HepG2 (cell line): Measurements from ENCODE around the gene LILRB3. TPM values are rescaled to one million over a fixed set of nuclear protein-coding genes. Genes with fewer than 3 reads are reported as not detected.

Experiments
- CCDC6 ChIP-seq: sonication (generic); formaldehyde crosslinking; IDR thresholded peaks from 2 replicates; pipeline ENCODE4 v1.8.1; 2022; ENCODE audit warnings: mild to moderate bottlenecking, missing genetic modification reagents, moderate library complexity
- EED ChIP-seq: sonication (generic); formaldehyde crosslinking; IDR thresholded peaks from 2 replicates; pipeline ENCODE4 v1.5.0; 2020; ENCODE audit warnings: mild to moderate bottlenecking, missing genetic modification reagents
- EP300 ChIP-seq, 3 experiments: sonication (generic) in 1 of 3; formaldehyde crosslinking in 1 of 3; IDR thresholded peaks; 2 replicates each; pipeline versions ENCODE4 v1.5.1 to v1.6.1; 2011 to 2020; ENCODE audit warnings: low read depth in 2 of 3, low read length in 2 of 3, borderline replicate concordance in 1 of 3, improper control_type of control experiment in 1 of 3, mild to moderate bottlenecking in 1 of 3, missing genetic modification reagents in 1 of 3, moderate library complexity in 1 of 3
- ESRRA ChIP-seq: sonication (generic); formaldehyde crosslinking; IDR thresholded peaks from 2 replicates; pipeline ENCODE4 v1.5.1; 2020; ENCODE audit warnings: mild to moderate bottlenecking, low read depth, missing genetic modification reagents
- FOXA3 ChIP-seq: IDR thresholded peaks from 2 replicates; pipeline ENCODE4 v1.6.1; 2016; ENCODE audit warnings: missing genetic modification reagents, missing compliant biosample characterization
- FOXC1 ChIP-seq: sonication (generic); formaldehyde crosslinking; IDR thresholded peaks from 2 replicates; pipeline ENCODE4 v1.8.0; 2022; ENCODE audit warnings: mild to moderate bottlenecking, missing genetic modification reagents, borderline replicate concordance
- HDAC6 ChIP-seq: fragments of 200-600 bp; sonication (generic); IDR thresholded peaks from 2 replicates; pipeline ENCODE4 v1.7.0; 2017; ENCODE audit warnings: mild to moderate bottlenecking, antibody characterized with exemption, low read length, low read depth
- JUND ChIP-seq: sonication (generic); formaldehyde crosslinking; IDR thresholded peaks from 2 replicates; pipeline ENCODE4 v1.8.0; 2022; ENCODE audit warnings: mild to moderate bottlenecking, missing genetic modification reagents
- MEF2D ChIP-seq: sonication (generic); formaldehyde crosslinking; IDR thresholded peaks from 2 replicates; pipeline ENCODE4 v1.5.1; 2020; ENCODE audit warnings: mild to moderate bottlenecking, missing genetic modification reagents
- NFE2 ChIP-seq: sonication (generic); formaldehyde crosslinking; IDR thresholded peaks from 2 replicates; pipeline ENCODE4 v1.4.0; 2020; ENCODE audit warnings: missing genetic modification reagents
- POLR2G ChIP-seq: fragments of 200-400 bp; formaldehyde crosslinking; IDR thresholded peaks from 2 replicates; pipeline ENCODE4 v1.6.1; 2018; ENCODE audit warnings: mild to moderate bottlenecking, low read depth, low read length, moderate library complexity
- RCOR2 ChIP-seq: IDR thresholded peaks from 2 replicates; pipeline ENCODE4 v1.6.1; 2016; ENCODE audit warnings: missing biosample characterization, missing genetic modification reagents
- TCF7 ChIP-seq: sonication (generic); IDR thresholded peaks from 2 replicates; pipeline ENCODE4 v1.6.1; 2016; ENCODE audit warnings: antibody characterized with exemption, low read depth
- TP53 ChIP-seq: sonication (generic); formaldehyde crosslinking; conservative IDR thresholded peaks from 2 replicates; pipeline ENCODE4 v1.4.0; 2020; ENCODE audit warnings: missing genetic modification reagents
- ZMYM2 ChIP-seq: sonication (generic); formaldehyde crosslinking; IDR thresholded peaks from 2 replicates; pipeline ENCODE4 v1.8.0; 2022; ENCODE audit warnings: mild to moderate bottlenecking, missing genetic modification reagents
- ZNF20 ChIP-seq: sonication (generic); formaldehyde crosslinking; IDR thresholded peaks from 2 replicates; pipeline ENCODE4 v1.4.0; 2020; ENCODE audit warnings: mild to moderate bottlenecking, moderate library complexity, missing genetic modification reagents
- ZNF225 ChIP-seq: sonication (generic); formaldehyde crosslinking; IDR thresholded peaks from 2 replicates; pipeline ENCODE4 v1.4.0; 2020; ENCODE audit warnings: mild to moderate bottlenecking, missing genetic modification reagents
- ZNF33A ChIP-seq: sonication (generic); formaldehyde crosslinking; IDR thresholded peaks from 2 replicates; pipeline ENCODE4 v1.5.1; 2020; ENCODE audit warnings: missing genetic modification reagents, mild to moderate bottlenecking, moderate library complexity, borderline replicate concordance
- ZNF501 ChIP-seq: sonication (generic); formaldehyde crosslinking; IDR thresholded peaks from 2 replicates; pipeline ENCODE4 v1.5.1; 2020; ENCODE audit warnings: mild to moderate bottlenecking, moderate library complexity, missing genetic modification reagents
- ZNF510 ChIP-seq: sonication (generic); formaldehyde crosslinking; IDR thresholded peaks from 2 replicates; pipeline ENCODE4 v1.4.0; 2020; ENCODE audit warnings: low read depth, mild to moderate bottlenecking, missing genetic modification reagents
- ZNF530 ChIP-seq: sonication (generic); formaldehyde crosslinking; IDR thresholded peaks from 2 replicates; pipeline ENCODE4 v1.5.0; 2020; ENCODE audit warnings: low read depth, mild to moderate bottlenecking, missing genetic modification reagents
- ZNF749 ChIP-seq: sonication (generic); formaldehyde crosslinking; IDR thresholded peaks from 2 replicates; pipeline ENCODE4 v1.8.0; 2022; ENCODE audit warnings: mild to moderate bottlenecking, missing genetic modification reagents, moderate library complexity, borderline replicate concordance
- ZNF792 ChIP-seq: IDR thresholded peaks from 2 replicates; pipeline ENCODE4 v1.6.1; 2016
- polyA plus RNA-seq, 8 experiments: library from polyadenylated mRNA; depleted of rRNA in 3 of 8; stranded (reverse) in 7 of 8; unstranded in 1 of 8; fragments of >200 nt; fragmentation: Illumina TruSeq in 4 of 8; extraction: Trizol in 4 of 8; gene quantifications; 2 replicates each; pipeline versions ENCODE4 v1.2.1 to v1.2.3, GENCODE V29; 2011 to 2016; ENCODE audit warnings: low read depth in 4 of 8, missing spikeins in 1 of 8, mixed read lengths in 1 of 8; ENCODE audit not compliant: insufficient read depth in 1 of 8
- total RNA-seq, 5 experiments: library from RNA; depleted of rRNA; stranded (reverse); fragments of >200 nt; fragmentation: Illumina TruSeq; extraction: Trizol; gene quantifications; 2 replicates each; pipeline ENCODE4 v1.2.3, GENCODE V29; 2016; ENCODE audit warnings: low read depth in 1 of 5
- TF ChIP-seq, protein P1 (sequence below): sonication (generic); formaldehyde crosslinking; IDR thresholded peaks from 2 replicates; pipeline ENCODE4 v1.8.0; 2022; ENCODE audit warnings: low read depth, missing genetic modification reagents
- TF ChIP-seq, protein P2 (sequence below): sonication (generic); formaldehyde crosslinking; IDR thresholded peaks from 2 replicates; pipeline ENCODE4 v1.8.0; 2022; ENCODE audit warnings: missing genetic modification reagents, low read depth, mild to moderate bottlenecking, borderline replicate concordance
- TF ChIP-seq, protein P3 (sequence below): sonication (generic); formaldehyde crosslinking; IDR thresholded peaks from 2 replicates; pipeline ENCODE4 v1.4.0; 2020; ENCODE audit warnings: mild to moderate bottlenecking, missing genetic modification reagents
- TF ChIP-seq, protein P4 (sequence below): sonication (generic); formaldehyde crosslinking; IDR thresholded peaks from 2 replicates; pipeline ENCODE4 v1.8.1; 2023; ENCODE audit warnings: mild to moderate bottlenecking, missing genetic modification reagents, borderline replicate concordance

Gene LILRB3
- total and polyA plus RNA-seq, 2 of the 13 experiments (the other 11 are each of a cell fraction or from before 2014, with no cell fraction given): 0.22 TPM; not detected in 1

DNA sequence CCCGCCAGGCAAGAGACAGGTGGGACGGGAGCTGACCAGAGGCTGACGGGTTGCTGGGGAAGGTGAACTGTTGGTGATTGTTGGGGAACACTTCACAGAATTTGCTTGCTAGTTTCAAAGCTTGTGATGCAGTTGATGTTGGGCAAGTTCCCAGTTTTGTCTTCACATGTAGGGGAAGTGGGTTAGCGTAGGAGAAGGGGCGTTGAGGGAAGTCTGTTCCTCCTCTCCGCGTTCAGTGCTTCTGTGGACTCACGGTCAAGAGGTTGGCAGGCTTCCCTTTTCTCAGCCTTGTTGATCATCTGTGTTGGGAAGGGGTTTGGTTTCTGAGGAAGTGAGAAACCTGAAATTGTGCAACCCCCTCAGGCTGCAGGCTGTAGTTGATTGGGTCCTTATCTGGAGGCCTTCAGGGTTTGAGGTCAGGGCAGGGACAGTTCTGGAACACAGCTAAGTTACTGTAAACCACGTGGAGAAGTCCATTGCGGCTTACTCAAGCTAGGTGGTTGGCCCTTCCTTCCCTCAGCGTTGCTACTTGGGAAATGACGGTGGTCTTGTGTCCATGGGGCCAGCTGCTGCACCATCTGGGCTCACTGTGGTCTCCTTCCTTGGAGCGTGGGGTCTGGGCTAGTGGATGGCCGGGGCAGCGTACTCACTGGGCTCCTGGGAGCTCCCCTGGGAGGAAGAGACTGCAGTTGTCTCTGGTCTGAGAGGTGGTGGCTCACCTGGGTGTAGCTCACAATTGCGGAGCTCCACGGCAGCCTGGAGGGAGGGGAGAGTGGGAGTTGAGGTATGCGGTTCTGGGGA lies 14.6 kb downstream of the LILRB3 start (continued):
- TF ChIP-seq POLR2G: peak; percentile 75
- TF ChIP-seq CCDC6 (CRISPR knock-in tag): no peak
- no peak for TF ChIP-seq ZNF510
- TF ChIP-seq ZNF33A (CRISPR knock-in tag): no peak
- TF ChIP-seq ZNF225 (CRISPR knock-in tag): 0 out of 2 replicates have a peak, but pooled peaks have one; percentile 47
- TF ChIP-seq ZNF501 (CRISPR knock-in tag): 0 out of 2 replicates have a peak, but pooled peaks have one; percentile 25
- no peak for TF ChIP-seq ZNF530 (CRISPR knock-in tag)
- no peak for TF ChIP-seq RCOR2 (CRISPR knock-in tag)
- TF ChIP-seq NFE2 (CRISPR knock-in tag): 0 out of 2 replicates have a peak, but pooled peaks have one; percentile 11
- no peak for TF ChIP-seq ZNF20 (CRISPR knock-in tag)
- TF ChIP-seq FOXA3 (CRISPR knock-in tag): no peak
- TF ChIP-seq ESRRA (CRISPR knock-in tag): no peak
- TF ChIP-seq ZNF792: no peak
- TF ChIP-seq, protein P1, sequence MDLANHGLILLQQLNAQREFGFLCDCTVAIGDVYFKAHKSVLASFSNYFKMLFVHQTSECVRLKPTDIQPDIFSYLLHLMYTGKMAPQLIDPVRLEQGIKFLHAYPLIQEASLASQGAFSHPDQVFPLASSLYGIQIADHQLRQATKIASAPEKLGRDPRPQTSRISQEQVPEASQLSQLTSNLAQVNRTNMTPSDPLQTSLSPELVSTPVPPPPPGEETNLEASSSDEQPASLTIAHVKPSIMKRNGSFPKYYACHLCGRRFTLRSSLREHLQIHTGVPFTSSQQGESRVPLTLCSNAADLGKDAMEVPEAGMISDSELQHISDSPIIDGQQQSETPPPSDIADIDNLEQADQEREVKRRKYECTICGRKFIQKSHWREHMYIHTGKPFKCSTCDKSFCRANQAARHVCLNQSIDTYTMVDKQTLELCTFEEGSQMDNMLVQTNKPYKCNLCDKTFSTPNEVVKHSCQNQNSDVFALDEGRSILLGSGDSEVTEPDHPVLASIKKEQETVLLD: no peak
- no peak for TF ChIP-seq ZMYM2 (CRISPR knock-in tag)
- TF ChIP-seq, protein P2, sequence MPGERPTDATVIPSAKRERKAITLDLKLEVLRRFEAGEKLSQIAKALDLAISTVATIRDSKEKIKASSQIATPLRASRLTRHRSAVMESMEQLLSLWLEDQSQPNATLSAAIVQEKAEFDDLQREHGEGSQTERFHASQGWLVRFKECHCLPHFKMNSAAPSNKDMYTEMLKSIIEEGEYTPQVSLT (CRISPR knock-in tag): no peak
- TF ChIP-seq TCF7: no peak
- TF ChIP-seq, protein P3, sequence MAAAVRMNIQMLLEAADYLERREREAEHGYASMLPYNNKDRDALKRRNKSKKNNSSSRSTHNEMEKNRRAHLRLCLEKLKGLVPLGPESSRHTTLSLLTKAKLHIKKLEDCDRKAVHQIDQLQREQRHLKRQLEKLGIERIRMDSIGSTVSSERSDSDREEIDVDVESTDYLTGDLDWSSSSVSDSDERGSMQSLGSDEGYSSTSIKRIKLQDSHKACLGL (CRISPR knock-in tag): no peak
- peak in 1 of 2 experiments; percentile 17; a peak in 1 of 4 replicates for TF ChIP-seq EP300 (IDR thresholded peaks at IDR 0.05; ENCODE audit: low read depth in 2 of 2, low read length in 2 of 2)
- TF ChIP-seq EP300 (CRISPR knock-in tag; IDR thresholded peaks at IDR 0.05; ENCODE audit: borderline replicate concordance): no peak
- TF ChIP-seq HDAC6: no peak
- no peak for TF ChIP-seq FOXC1 (CRISPR knock-in tag)
- no peak for TF ChIP-seq JUND (CRISPR knock-in tag)
- no peak for TF ChIP-seq MEF2D
- TF ChIP-seq, protein P4, sequence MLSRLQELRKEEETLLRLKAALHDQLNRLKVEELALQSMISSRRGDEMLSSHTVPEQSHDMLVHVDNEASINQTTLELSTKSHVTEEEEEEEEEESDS (CRISPR knock-in tag): no peak
- TF ChIP-seq TP53 (CRISPR knock-in tag): no peak
- 0 out of 2 replicates have a peak, but pooled peaks have one; percentile 15 for TF ChIP-seq ZNF749 (CRISPR knock-in tag)
- 0 out of 2 replicates have a peak, but pooled peaks have one; percentile 22 for TF ChIP-seq EED (CRISPR knock-in tag)
